Measurements from ENCODE around the gene CACNG8.

The CACNG8 gene

DNA sequence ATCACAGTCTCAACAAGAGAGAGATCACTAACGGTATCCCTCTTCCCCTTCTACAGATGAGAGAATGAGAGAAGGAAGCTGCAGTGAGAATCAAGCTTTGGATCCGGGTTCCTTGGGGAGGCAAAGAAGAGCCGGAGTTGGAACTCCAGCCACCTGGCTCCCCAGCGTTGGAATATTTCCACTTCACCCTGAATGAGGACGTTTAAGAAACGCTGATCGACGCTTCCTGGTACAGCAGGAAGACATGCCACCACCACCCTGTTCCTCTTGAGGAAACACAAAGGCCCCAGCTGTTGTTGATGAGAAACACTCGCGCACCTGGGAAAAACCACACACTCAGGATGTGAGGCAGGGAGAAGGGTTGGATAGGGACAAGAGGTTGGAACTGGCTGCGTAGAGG is 11.3 kb upstream of the CACNG8 start:
- no peak for DNase-seq (ENCODE audit: extremely low spot score)
- TF ChIP-seq, protein P1, sequence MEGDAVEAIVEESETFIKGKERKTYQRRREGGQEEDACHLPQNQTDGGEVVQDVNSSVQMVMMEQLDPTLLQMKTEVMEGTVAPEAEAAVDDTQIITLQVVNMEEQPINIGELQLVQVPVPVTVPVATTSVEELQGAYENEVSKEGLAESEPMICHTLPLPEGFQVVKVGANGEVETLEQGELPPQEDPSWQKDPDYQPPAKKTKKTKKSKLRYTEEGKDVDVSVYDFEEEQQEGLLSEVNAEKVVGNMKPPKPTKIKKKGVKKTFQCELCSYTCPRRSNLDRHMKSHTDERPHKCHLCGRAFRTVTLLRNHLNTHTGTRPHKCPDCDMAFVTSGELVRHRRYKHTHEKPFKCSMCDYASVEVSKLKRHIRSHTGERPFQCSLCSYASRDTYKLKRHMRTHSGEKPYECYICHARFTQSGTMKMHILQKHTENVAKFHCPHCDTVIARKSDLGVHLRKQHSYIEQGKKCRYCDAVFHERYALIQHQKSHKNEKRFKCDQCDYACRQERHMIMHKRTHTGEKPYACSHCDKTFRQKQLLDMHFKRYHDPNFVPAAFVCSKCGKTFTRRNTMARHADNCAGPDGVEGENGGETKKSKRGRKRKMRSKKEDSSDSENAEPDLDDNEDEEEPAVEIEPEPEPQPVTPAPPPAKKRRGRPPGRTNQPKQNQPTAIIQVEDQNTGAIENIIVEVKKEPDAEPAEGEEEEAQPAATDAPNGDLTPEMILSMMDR (IDR thresholded peaks at IDR 0.05; ENCODE audit: control extremely low read depth, extremely low read depth, low read depth, missing control alignments), result no peak
- CTCF ChIA-PET, result interaction anchor here (1.5 kb wide), 1 partner anchor 9 kb away, joined by 4 read pairs; no protein-coding TSS in a partner anchor
- POLR2A ChIA-PET, result no interaction called here

DNA sequence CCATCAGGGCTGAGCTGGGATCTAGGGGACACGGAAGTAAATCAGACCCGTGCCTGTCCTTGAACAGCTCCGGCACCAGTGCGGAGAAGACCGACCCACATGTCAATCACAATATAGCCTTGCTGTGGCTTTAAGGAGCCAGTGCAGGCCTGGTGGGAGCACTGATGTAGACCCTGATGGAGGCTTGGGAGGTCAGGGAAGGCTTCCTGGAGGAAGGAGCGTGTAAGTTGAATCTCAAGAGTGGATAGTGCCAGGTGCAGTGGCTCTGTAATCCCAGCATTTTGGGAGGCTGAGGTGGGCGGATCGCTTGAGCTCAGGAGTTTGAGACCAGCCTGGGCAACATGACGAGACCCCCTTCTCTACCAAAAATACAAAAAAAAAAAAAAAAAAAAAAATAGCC is 10.8 kb upstream of the CACNG8 start:
- POLR2A ChIA-PET, result no interaction called here
- TF ChIP-seq, protein P1 (IDR thresholded peaks at IDR 0.05; ENCODE audit: control extremely low read depth, extremely low read depth, low read depth, missing control alignments), result no peak
- DNase-seq (ENCODE audit: extremely low spot score), result no peak
- CTCF ChIA-PET, result interaction anchor here (1.1 to 1.5 kb wide), 2 partner anchors 8 to 78 kb away, joined by 3 to 4 read pairs; no protein-coding TSS in a partner anchor

DNA sequence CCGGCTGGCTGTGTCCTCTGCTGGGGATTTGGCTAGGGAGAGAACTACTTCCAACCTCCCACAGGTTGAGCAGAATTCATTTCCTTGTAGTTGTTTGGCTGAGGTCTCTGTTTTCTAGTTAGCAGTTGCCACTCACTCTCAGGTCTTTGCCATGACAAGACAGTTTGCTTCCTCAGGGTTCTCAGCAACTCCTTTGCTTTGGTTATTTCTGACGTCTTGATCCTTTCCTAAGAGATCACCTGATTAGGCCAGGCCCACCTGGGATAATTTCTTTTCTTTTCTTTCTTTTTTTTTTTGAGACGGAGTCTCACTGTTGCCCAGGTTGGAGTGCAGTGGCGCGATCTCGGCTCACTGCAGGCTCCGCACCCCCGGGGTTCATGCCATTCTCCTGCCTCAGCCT is 9.4 kb upstream of the CACNG8 start:
- POLR2A ChIA-PET, result no interaction called here
- TF ChIP-seq, protein P1 (IDR thresholded peaks at IDR 0.05; ENCODE audit: control extremely low read depth, extremely low read depth, low read depth, missing control alignments), result no peak
- no peak for DNase-seq (ENCODE audit: extremely low spot score)
- CTCF ChIA-PET, result no interaction called here

DNA sequence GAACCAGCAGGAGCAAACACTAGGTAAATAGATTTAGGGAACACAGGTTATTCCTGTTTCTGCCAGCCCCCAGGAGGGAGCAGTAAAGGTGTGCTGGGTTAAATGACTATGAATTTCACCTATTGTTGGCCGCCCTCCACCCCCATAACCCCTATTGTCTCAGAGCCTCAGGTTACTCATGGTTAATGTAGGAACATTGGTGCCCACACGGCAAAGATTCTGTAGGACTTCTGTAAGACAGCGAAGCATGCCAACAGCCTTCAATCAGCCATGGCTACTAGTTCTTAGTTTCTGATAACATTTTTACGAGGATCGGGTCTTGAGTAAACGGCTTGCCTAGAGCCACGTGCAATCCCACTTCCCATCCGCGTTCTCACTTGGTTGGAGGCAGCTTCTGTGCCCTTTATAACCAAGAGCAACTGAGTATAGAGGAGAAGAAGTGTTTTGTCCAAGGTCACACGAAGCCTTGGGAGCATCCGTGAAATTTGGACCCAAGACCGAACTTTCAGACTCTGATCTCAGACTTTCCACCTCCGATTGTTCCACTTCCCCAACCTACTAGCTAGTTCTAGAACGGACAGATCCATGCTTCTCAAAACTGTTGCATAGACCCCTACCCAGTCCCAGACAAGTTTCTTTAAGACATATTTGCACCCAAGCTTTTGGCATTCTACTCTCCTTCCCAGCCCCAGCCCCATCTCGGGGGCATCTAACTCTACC is 5.1 kb upstream of the CACNG8 start:
- DNase-seq (ENCODE audit: extremely low spot score), result no peak
- POLR2A ChIA-PET, result no interaction called here
- TF ChIP-seq, protein P1 (IDR thresholded peaks at IDR 0.05; ENCODE audit: control extremely low read depth, extremely low read depth, low read depth, missing control alignments), result no peak
- CTCF ChIA-PET, result no interaction called here

DNA sequence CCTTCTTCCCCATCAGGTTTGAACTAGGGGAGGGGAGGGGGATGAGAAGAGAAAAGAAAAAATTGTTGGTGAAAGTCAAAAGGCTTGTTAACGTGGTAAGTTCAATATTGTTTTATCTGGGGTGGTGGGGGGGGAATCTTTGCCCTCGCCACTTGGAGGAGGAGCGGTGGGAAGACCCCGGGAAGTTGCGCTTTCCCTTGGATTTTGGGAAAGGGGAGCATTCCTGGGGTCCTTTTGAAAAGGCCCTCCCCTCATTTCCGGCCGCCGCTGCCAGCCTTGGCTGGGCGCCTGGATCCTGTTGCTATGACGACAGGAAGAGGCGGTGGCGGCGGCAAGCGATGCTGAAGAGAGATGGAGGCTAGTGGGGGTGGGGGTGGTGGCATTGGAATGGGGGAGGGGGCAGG is 4.6 kb upstream of the CACNG8 start:
- CTCF ChIA-PET, result no interaction called here
- POLR2A ChIA-PET, result no interaction called here
- TF ChIP-seq, protein P1 (IDR thresholded peaks at IDR 0.05; ENCODE audit: control extremely low read depth, extremely low read depth, low read depth, missing control alignments), result no peak
- DNase-seq (ENCODE audit: extremely low spot score), result no peak

DNA sequence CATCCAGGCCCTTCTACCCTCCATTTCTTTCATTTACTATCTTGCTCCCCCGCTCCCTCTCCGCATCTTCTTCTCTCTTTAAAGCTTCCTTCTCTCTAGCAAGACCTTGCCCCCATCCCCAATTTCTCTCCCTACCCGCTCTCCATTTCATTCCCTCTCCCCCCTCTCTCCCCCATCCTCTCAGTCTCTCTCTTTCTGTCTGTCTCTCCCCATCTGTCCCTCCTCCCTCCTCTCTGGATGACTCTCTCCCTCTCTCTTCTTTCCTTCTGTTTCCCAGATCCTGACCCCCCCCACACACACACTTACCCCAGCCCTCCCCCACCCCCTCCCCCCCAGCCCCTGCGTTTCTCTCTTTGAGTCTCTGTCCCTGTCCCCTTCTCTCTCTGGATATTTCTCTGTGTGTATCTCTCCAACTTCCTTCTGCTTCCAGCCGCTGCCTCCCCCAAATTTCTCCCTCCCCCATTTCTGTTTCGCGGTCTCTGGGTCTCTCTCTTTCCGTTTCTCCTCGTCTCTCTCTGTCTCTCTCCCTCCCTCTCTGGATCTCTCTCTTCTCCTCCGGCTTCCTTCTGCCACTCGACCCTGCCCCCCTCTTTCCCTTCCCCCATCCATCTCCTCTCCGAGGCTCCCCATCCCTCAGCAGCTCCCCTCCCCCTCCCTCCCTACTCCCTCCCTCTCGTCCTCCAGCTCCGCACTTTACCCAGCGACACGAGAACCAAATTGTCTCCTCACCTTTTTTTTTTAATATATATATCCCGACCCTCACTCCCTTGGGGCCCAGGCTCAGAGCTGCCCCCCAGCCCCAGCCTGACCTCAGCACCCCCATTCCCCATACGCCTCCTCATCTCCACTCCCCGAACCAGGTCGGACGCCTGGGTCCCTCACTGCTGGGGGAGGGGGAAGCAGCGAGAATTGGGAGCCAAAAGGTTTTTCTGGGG is 3.6 kb upstream of the CACNG8 start:
- DNase-seq (ENCODE audit: extremely low spot score), result no peak
- ChIA-PET CTCF (interaction anchor here (1.3 kb wide), 1 partner anchor 8 kb away, joined by 4 read pairs; no protein-coding TSS in a partner anchor), POLR2A (no interaction called here)

More for the DNA sequence above, 3.6 kb upstream of the CACNG8 start:
- TF ChIP-seq, protein P1 (IDR thresholded peaks at IDR 0.05; ENCODE audit: control extremely low read depth, extremely low read depth, low read depth, missing control alignments), result no peak
